Mammary epithelial cell (primary cell): Measurements from ENCODE around the gene RGS8.

ENCODE experiments used
- CTCF ChIP-seq, 2 donors: IDR thresholded peaks in 1 of 2; conservative IDR thresholded peaks in 1 of 2; 2 replicates each; pipeline ENCODE4 v1.5.1; 2011 to 2012; ENCODE audit warnings: inconsistent platforms in 2 of 2, low read length in 2 of 2, mild to moderate bottlenecking in 2 of 2, control low read depth in 1 of 2, low read depth in 1 of 2; ENCODE audit not compliant: insufficient read depth in 1 of 2; ENCODE audit errors: extremely low read depth in 1 of 2
- EZH2 ChIP-seq: IDR thresholded peaks from 2 replicates; pipeline ENCODE4 v1.6.1; 2012; ENCODE audit warnings: low read length, inconsistent platforms, borderline replicate concordance

DNA sequence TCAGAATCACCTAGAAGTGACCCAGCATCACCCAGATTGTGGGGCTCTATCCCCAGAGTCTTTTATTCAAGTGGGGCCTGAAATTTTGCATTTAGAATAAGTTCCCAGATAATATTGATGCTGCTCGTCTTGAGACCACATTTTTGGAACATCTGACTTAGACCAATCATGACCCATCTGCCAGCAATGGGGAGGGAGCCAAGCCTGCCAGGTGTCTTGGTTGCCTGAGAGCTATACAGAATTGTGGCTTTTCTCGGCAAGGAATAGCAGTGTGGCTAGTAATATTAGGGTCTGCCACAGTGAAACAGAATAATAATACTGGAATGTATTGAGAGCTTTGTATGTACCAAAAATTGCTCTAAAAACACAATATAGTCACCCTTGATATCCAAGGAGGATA lies 31.1 kb upstream of the RGS8 start:
- TF ChIP-seq CTCF (conservative IDR thresholded peaks at IDR 0.05 in 1 of 2, IDR thresholded peaks at IDR 0.05 in 1 of 2; ENCODE audit: extremely low read depth in 1 of 2, insufficient read depth in 1 of 2, low read depth in 1 of 2, low read length in 2 of 2) (no peak), EZH2 (no peak)
